Measurements from ENCODE around the gene SUFU.
A peak's percentile ranks its signal among the peaks of the same experiment; 100 is the strongest.

Gene SUFU

DNA sequence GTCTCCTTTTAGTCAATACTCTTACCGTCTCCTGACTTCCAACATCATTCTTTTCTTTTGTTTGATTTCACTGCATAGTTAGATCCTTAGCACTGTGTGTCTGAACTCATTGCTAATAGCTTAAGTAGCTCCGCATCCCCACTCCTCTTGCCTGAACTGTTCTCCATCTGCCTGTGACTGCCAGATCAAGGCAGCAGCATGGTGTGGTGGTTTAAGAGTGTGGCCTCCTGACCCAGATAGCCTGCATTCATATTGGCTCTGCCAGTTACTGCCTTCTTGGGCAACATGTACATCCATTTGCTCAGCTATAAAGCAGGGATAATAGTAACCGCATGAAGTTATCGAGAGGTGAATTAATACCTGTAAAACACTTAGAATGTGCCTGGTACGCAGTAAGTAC is 50.8 kb downstream of the SUFU start:
- no peak for DNase-seq

DNA sequence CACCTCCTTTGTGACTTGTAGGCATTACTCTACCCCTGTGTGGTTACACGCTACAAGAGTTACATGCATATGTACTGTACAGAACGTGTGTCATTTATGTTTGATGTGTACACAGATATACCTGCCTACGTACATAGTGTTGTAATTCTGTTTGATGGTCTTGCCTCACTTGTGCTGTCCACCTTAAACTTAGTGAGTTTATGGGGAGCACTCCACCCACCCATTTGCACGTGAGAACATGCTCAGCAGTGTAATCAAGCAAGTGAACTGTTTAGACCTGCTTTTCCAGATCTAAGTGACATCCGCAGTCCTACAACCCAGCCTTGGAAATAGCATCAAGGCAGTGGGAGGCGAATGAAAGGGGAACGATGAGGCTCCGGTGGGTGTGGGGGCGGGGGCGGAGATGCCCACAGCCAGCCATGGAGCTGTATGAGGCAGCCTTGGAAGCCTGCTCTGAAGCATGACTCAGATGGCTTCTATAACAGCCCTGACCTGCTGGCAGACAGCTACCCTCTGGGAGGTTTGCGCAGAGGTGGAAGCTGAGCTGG is 52.1 kb downstream of the SUFU start:
- no peak for DNase-seq

DNA sequence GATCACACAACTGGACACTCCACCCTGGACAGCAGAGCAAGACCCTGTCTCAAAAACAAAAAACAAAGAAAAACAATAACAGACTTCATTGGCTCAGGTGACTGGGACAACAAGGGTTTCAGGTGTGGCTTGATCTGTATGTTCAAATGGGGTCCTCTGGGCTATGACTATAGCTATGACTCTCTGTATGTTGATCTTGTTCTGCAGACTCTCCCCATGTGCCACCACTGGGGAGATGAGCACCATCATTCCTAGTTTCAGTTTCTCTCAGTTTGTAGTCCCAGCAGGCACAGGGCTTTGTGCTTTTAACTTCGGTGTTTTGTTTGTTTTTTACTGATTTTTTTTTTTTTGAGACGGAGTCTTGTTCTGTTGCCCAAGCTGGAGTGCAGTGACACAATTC is 53.8 kb downstream of the SUFU start:
- DNase-seq = no peak

DNA sequence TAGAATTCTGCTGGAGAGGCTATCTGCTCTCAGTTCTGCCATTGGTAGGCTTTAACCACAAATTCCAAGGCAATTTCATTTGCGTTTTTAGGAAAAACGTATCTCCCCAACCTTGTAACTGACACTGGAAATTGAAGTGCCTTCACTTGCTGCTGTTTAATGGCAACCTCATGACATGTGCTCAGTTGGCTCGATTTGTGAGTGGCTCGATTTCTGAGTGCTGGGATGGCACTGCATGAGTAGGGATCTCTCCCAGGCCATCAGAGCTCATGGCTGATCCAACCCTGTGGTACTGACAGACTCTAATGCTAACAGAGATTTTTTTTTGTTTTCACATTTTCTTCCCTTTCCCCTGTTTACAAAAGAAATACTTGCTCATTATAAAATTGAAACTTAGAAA is 56.0 kb downstream of the SUFU start:
- no peak for DNase-seq

DNA sequence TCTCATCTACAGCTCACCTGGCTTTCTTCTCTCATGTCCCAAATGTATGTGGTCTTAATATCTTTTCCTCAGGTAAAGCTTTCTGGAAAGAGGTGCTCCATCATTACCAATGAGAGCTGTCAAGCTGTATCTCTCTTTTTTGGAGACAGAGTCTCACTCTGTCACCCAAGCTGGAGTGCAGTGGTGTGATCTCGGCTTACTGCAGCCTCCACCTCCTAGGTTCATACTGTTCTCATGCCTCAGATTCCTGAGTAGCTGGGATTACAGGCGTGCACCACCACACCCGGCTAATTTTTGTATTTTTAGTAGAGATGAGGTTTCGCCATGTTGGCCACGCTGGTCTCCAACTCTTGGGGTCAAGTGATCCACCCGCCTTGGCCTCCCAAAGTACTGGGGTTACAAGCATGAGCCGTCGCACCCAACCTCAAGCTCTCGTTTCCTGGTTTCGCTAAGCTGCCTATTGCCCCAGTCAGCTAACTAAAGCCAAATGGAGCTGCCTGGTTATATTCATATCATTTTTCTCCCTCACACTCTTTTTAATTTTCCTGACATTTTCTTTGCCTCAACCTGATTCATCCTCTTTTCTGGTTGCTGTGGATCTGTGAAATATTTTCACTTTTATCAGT is 60.5 kb downstream of the SUFU start:
- no peak for DNase-seq

DNA sequence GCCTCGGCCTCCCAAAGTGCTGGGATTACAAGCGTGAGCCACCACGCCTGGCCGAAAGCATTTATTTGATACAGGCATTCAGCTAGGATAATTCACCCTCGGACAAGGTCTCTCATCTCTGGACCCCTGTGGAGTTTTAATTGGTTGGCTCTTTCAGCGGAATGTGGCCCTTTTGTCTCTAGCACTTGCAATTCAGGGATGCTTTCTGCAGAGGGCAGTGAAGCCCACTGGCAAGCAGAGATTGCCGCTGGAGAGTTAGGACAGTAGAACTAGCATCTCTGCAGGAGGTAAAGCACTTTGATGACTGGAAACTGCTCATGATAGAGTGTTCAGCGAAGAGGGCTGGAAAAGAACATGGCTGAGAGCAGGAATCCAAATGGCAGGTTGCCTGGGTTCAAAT is 62.0 kb downstream of the SUFU start:
- DNase-seq = no peak

DNA sequence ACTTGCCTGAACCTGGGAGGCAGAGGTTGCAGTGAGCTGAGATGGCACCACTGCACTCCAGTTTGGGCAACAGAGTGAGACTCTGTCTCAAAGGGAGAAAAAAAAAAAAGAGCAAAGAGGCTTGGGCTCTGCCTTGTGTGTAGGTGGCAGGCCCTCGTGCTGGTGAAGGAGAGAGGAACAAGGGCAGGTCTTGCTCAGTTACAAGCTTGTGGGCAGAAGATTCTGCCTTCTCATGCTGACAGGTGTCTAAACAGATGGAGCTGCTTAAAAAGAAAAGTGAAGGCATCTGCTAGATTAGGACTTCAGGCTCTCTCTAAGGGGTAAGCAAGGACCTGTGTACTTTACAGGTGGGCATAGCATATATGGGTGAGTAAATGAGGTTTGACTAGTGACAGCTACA is 75.0 kb downstream of the SUFU start:
- DNase-seq = no peak

DNA sequence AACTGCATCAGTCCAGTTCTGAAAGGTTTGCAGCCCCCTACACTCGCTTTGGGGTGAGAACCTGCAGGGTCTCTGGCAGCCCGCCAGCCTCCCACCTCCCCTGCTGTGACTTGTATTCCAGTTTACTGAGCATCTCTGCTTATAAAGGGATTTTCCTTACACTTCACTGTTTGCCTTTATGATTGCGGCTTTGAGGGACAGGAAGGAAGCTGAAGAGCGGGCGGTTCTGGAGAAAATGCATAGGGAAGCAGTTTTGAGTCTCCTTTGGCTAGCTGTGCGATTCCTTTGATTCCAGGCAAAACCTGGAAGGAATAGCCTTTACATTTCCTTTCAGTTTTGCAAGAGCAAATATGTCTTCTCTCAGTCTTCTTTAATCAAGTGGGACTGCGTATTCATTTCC is 75.6 kb downstream of the SUFU start:
- DNase-seq = no peak

DNA sequence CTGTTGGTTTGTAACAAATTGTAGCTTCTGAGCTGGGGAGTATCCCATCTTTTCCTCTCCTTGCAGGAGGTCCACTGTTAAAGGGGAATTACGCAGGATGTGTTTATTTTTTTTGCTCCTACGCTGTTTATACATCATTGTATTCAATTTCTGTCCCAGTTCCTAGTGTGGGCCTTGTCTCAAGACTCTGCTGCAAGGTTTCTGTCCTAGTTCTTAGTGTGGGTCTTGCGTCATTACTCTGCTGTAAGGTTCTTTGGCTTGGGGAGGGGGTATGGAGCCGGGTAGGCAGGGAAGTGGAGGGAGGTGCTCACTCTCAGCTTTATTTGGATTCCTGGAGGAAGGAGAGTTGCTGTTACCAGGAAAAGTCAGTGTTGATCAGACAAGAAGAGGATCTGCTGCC is 76.5 kb downstream of the SUFU start:
- no peak for DNase-seq

DNA sequence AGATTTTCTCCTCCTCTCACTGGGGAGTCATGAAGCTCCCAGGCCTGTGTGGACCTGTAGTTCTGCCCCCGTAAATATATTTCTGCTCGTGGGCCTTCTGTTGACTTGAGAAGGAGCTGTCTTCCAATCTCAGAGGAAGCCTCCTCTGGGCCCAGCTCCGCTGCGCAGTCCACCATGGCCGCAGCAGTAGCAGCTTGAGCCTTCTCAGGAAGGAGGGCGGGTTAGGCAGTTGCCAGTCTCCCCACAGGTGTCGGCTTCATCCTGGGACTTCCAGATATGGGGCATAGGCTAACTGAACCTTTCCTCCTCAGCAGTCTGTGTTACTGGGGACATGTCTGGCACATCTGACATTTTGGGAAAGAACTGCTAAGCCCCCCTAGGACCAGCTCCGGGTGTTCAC is 77.6 kb downstream of the SUFU start:
- no peak for DNase-seq

DNA sequence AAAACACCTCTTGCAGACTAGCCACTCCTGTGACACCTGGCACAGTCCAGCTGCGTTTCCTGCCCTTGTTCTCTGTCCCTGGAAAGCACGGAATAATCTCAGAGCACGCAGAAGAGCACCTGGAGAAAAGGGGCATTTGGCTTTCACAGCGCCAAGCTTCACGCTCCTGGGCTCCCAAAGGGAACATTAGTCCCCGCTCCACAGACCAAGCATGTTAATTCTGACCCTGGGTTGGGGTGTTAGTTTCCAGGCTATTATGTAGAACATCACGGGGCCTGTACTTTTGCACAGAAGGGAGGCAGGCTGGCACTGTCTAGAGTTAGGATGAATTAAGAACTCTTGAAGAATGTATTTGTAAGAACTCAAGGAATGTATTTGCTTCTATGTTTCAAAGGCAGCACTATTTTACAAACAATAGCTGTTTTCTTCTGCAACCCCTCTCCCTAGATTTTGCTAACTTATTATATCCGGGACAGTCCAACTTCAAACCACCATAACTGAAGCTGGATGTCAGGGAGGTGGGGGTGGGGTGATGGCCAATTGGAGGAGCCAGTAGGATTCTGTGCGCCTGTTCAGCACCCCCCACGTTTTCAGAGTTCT is 78.3 kb downstream of the SUFU start:
- no peak for DNase-seq

DNA sequence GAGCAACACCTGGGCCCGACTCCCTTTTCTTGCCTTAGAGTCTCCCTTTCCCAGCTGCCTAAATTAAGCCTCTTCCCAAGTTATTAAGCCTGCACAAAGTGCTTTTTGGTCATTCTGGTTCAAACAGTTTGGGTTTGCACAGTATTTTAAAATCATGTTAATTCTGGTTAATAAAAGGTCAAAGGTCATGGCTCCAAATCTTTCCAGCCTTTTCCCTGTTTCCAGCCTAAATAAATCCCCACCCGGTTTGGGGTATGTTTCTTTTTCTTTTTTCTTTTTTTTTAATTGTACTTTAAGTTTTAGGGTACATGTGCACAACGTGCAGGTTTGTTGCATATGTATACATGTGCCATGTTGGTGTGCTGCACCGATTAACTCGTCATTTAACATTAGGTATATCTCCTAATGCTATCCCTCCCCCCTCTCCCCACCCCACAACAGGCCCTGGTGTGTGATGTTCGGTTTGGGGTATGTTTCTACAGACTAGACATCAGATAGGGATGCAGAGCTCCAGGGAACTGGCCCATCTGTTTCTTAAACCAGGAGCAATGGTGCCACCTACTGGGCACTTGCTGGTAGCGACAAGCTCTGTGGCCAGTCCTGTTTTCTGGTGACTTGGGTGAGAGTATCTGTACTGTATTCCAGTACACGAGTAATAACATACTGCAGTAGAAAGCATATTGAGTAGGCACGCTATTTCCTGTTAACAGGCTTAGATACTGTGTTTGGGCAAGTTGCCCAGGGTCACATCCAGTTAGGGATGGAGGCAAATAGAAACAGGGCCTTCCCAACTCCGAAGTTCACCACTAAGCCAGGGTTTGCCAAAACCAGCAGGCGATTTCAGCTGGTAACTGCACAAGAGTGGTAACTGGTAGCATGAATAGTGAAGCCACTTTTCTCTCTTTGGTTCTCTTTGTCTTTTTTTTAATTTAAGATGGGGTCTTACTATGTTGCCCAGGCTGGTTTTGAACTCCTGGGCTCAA is 80.0 kb downstream of the SUFU start:
- peak; percentile 87 for DNase-seq

DNA sequence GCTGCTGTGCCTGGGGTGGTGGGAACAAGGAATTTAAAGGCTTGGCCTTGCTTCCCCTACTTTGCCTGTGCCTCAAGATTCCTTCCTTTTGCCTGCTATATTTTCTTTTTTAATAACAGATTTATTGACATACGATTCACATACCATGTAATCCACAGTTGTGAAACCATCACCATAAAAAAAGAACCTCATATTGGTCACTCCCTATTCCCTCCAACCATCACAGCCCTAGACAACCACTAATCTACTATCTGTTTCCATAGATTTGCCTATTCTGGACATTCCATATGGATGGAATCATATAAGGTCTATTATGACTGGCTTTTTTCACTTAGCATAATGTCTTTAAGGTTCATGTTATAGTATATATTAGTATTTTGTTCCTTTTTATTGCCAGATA is 81.3 kb downstream of the SUFU start:
- DNase-seq = no peak

DNA sequence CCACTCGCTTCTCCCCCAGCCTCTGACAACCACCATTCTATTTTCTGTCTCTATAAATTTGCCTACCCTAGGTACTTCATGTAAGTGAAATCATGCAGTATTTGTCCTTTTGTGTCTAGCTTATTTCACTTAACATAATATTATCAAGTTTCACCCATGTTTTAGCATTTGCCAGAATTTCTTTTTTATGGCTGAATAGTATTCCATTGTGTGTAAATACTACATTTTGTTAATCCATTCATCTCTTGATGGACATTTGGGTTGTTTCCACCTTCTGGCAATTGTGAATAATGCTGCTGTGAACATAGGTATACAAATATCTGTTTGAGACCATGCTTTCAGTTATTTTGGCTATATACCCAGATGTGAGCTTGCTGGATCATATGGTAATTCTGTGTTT is 83.1 kb downstream of the SUFU start:
- no peak for DNase-seq

DNA sequence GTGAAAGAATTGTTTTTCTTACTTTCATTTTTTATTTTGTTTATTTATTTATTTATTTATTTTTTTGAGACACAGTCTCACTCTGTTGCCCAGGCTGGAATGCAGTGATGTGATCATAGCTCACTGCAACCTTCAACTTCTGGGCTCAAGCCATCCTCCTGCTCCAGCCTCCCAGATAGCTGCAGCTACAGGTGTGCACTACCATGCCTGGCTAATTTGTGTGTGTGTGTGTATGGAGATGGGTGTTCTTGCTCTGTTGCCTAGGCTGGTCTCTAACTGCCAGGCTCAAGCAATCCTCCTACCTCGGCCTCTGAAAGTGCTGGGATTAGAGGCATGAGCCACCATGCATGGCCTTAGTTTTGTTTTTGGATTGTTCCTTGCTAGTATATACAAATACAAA is 85.1 kb downstream of the SUFU start:
- DNase-seq = no peak

DNA sequence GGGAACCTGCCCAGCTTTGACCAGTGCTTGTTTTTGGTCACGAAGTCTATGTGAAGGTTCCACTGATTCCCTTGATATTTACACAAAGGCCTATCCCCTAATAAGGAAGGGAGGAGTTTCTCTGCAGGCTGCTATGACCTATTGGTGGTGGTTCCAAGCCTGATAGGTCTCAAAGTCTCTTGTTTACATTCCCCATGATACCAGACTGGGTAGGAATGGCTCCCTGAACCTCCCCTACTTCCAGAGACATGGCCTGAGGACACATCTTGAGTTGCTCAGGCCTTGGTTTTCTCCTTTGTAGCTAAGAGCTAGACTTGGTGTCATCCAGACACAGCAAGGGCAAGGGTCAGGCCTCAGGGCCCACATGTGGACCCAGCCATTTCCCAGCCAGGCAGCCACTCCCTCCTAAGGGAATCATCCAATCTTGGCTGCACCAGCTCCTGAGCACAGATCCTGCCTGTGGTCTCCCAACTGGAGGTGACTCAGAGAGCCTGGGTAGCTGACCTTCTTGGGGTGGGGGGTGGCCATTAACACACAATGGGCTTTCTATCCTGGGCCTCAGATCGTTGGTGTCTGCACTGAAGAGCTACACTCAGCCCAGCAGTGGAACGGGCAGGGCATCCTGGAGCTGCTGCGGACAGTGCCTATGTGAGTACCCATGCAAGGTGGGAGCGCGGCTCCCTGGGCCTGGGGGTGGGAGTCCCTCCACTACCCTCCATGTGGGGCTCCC is 89.5 kb downstream of the SUFU start:
- no peak for DNase-seq

DNA sequence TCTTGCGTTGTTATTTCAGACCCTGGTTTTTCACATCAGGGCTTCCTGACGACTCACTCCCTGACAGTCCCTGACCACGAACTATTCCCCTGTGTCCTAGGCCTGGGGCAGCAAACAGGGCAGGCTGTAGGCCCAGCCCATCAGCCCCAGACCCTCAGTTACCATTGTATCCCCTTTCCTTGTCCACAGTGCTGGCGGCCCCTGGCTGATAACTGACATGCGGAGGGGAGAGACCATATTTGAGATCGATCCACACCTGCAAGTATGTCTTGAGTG is 90.0 kb downstream of the SUFU start:
- no peak for DNase-seq

DNA sequence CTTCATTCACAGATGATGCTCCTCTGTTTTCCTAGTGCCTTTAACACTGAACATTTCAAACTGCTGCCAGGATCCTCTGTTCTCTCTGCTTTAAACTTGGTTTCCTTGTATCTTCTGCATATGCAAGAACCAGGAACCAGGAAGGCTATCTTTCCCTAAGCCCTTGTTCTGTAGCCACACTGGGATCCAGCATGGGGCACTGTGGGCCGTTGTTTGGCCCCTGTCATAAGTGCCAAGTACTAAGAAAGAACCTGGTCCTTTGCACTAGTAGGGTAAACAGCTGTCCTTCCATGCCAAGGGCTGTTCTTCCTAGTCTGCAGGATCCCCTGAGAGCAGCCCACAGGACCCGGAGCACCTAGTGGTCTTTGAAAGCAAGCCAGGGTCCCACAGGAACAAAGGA is 91.5 kb downstream of the SUFU start:
- no peak for DNase-seq

DNA sequence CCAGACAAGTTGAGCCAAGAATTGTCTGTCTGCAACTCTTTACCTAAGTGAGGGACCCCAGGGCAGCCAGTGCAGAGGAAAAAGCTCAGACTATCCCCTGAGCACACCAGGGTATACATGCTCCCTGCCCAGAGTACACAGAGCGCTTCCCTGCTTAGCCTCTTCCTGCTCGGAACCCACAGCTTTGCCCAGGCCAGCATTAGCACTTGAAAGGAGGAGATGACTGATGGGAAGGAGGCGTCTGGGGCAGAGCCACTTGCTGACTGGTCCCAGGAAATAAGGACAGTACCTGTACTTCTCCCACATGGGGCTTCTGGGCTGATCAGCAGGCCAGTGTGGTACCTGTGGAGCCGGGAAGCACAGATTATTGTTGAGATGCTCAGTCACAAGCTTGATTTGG is 92.1 kb downstream of the SUFU start:
- no peak for DNase-seq

DNA sequence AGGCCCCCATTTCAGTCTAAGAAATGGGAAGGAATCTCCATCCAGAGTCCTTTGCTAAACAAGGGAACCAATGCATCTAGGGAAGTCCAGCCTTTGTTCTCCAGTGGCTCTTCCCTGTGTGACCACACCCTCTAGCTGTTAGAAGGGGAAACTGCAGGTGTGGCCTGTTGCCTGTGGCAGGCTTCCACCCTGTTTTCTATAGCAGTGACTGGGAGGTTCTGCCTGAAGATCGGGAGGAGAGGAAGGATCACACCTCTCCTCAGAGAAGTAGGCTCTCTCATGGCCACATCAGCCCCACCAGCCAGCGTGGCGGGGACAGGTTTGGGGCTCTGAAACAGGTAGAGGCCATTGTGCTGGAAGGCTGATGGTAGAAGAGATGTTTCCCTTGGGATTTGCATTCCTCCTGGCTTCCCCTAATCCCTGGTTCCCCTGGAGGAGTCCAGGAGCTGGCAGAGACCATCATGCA is 92.8 kb downstream of the SUFU start:
- DNase-seq = peak; percentile 37

DNA sequence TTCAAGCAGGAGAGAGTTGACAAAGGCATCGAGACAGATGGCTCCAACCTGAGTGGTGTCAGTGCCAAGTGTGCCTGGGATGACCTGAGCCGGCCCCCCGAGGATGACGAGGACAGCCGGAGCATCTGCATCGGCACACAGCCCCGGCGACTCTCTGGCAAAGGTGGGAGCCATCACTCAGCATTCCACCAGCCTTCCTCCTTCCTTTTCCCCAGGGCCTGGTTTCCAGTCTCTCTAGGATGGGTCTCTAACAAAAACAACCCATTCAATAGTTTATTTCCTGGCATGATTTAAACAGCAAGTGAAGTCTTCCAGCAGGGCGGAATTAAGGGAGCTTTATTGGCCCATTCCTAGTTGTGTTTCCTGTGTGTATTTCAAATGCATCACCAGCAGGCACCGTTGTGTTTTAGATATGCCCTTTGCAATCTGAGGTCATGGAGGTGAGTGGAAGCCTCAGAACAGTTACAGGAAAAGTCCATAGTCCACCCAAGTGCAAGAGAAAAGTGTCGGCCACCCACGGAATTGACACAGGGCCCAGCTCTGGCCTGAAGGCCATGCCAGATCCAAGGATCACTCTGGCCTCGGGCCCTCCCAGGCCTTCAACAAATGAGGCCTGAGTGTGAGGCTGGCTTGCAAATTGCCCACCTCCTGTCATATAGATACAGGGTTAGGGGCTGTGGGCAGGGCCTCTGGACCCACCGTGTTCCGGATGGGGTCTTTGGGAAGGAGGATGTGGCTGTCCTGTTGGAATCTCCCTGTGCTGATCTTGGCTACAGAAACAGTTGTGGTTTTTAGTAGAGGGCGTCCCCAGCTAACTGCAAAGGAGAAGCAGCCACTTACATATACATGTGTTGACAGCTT is 93.6 kb downstream of the SUFU start:
- no peak for DNase-seq

DNA sequence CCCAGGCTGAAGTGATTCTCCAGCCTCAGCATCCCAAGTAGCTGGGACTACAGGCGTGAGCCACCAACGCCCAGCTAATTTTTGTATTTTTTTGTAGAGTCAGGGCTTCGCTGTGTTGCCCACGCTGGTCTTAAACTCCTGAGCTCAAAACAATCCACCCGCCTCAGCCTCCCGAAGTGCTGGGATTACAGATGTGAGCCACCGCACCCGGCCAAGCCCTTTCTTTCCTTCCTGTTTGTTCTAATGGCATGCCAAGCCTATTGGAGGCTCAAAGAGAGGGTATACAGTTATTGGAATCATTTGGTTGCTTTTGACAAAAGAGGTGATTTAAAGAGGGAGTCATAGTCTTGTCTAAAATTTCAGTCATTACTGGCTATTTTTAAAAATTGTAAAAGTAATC is 94.5 kb downstream of the SUFU start:
- DNase-seq = no peak

All from CD4-positive, alpha-beta T cell treated with Interleukin-6 for 4 hours (primary cell).